IMR-90 (cell line): ENCODE results near the gene WIPF1. TPM values are rescaled to one million over a fixed set of nuclear protein-coding genes. Genes with fewer than 3 reads are reported as not detected.

Experiments
- ATAC-seq: fragments of 200-7000 bp; cut with Tn5 transposase; 2 replicates; pipeline ENCODE4 v1.9.1; 2020; ENCODE audit warnings: low read depth, mild to moderate bottlenecking, moderate library complexity
- BruUV-seq: library from RNA; stranded (reverse); fragments of 400-500 nt; replicated peaks from 2 replicates; lab custom pipeline; 2021; lab: Mats Ljungman, UMichigan
- CTCF ChIA-PET: fragments of 300-600 bp; formaldehyde crosslinking; extraction: SDS; loops from one replicate; lab custom pipeline; 2021; ENCODE audit warnings: antibody characterized with exemption; lab: Yijun Ruan, JAX
- POLR2A ChIA-PET: fragments of 300-600 bp; sonication (Branson Sonifier 250); formaldehyde crosslinking; loops from one replicate; lab custom pipeline; 2022; ENCODE audit warnings: antibody characterized with exemption; ENCODE audit not compliant: unreplicated experiment; lab: Charles Lee
- DNase-seq: peaks from one replicate; pipeline ENCODE4 v3.0.0; 2013
- H2AFZ ChIP-seq: replicated peaks from 2 replicates; pipeline ENCODE3; 2013; ENCODE audit warnings: low read length, mild to moderate bottlenecking; ENCODE audit not compliant: poor library complexity
- H2AK5ac ChIP-seq: 2 replicates; pipeline ENCODE4 v1.6.1; 2013; ENCODE audit warnings: low read depth, low read length, inconsistent platforms
- H2AK9ac ChIP-seq: replicated peaks from 2 replicates; pipeline ENCODE3; 2013; ENCODE audit warnings: mild to moderate bottlenecking, low read depth, low read length, moderate library complexity; ENCODE audit not compliant: poor library complexity
- H2BK120ac ChIP-seq: 2 replicates; pipeline ENCODE4 v1.6.1; 2013; ENCODE audit warnings: low read depth, low read length, inconsistent platforms
- H2BK15ac ChIP-seq: 3 replicates; pipeline ENCODE4 v1.6.1; 2013; ENCODE audit warnings: low read depth, low read length, inconsistent platforms
- H2BK20ac ChIP-seq: 2 replicates; pipeline ENCODE4 v1.6.1; 2013; ENCODE audit warnings: low read depth, mild to moderate bottlenecking, inconsistent platforms, low read length, moderate library complexity
- H2BK5ac ChIP-seq: 2 replicates; pipeline ENCODE4 v1.6.1; 2013; ENCODE audit warnings: mild to moderate bottlenecking, low read depth, low read length, inconsistent platforms; ENCODE audit not compliant: poor library complexity, severe bottlenecking
- H3K14ac ChIP-seq: replicated peaks from 2 replicates; pipeline ENCODE4 v1.6.1; 2013; ENCODE audit warnings: low read depth, low read length, inconsistent platforms
- H3K18ac ChIP-seq: 2 replicates; pipeline ENCODE4 v1.6.1; 2013; ENCODE audit warnings: low read depth, low read length, control low read depth
- H3K23ac ChIP-seq: 2 replicates; pipeline ENCODE4 v1.6.1; 2013; ENCODE audit warnings: low read depth, low read length, inconsistent platforms
- H3K27ac ChIP-seq: 2 replicates; pipeline ENCODE4 v1.5.1; 2013; ENCODE audit warnings: mild to moderate bottlenecking, control low read depth, low read length; ENCODE audit not compliant: insufficient read depth
- H3K27me3 ChIP-seq: 2 replicates; pipeline ENCODE4 v1.6.1; 2013; ENCODE audit warnings: low read length; ENCODE audit not compliant: control insufficient read depth, insufficient read depth
- H3K36me3 ChIP-seq: 2 replicates; pipeline ENCODE4 v1.6.1; 2013; ENCODE audit warnings: low read length, mixed read lengths; ENCODE audit not compliant: control insufficient read depth, insufficient read depth
- H3K4ac ChIP-seq: 2 replicates; pipeline ENCODE4 v1.6.1; 2013; ENCODE audit warnings: low read depth, low read length, inconsistent platforms
- H3K4me1 ChIP-seq: 2 replicates; pipeline ENCODE4 v1.6.1; 2013; ENCODE audit warnings: low read length, mixed read lengths; ENCODE audit not compliant: control insufficient read depth, insufficient read depth
- H3K4me2 ChIP-seq: 2 replicates; pipeline ENCODE4 v1.6.1; 2013; ENCODE audit warnings: low read depth, mild to moderate bottlenecking, control low read depth, low read length, moderate library complexity
- H3K4me3 ChIP-seq: 2 replicates; pipeline ENCODE4 v1.5.1; 2013; ENCODE audit warnings: low read depth, mild to moderate bottlenecking, control low read depth, low read length, moderate library complexity; ENCODE audit not compliant: insufficient read depth
- H3K56ac ChIP-seq: 2 replicates; pipeline ENCODE4 v1.6.1; 2013; ENCODE audit warnings: low read length, inconsistent platforms; ENCODE audit not compliant: insufficient read depth; ENCODE audit errors: extremely low read depth
- H3K79me1 ChIP-seq, 2 experiments: 2 replicates each; pipeline ENCODE4 v1.6.1; 2013; ENCODE audit warnings: low read length in 2 of 2, inconsistent platforms in 1 of 2, low read depth in 1 of 2
- H3K9ac ChIP-seq: 2 replicates; pipeline ENCODE4 v1.6.1; 2013; ENCODE audit warnings: low read depth, low read length, control low read depth
- H3K9me1 ChIP-seq: 2 replicates; pipeline ENCODE4 v1.6.1; 2013; ENCODE audit warnings: low read length, inconsistent platforms; ENCODE audit not compliant: insufficient read depth
- H3K9me3 ChIP-seq: 2 replicates; pipeline ENCODE4 v1.6.1; 2013; ENCODE audit warnings: low read length; ENCODE audit not compliant: control insufficient read depth, insufficient read depth
- H4K20me1 ChIP-seq: 2 replicates; pipeline ENCODE4 v1.6.1; 2013; ENCODE audit warnings: low read length, inconsistent platforms; ENCODE audit not compliant: insufficient read depth
- H4K5ac ChIP-seq: 2 replicates; pipeline ENCODE4 v1.6.1; 2013; ENCODE audit warnings: mild to moderate bottlenecking, low read depth, low read length, control low read depth
- H4K8ac ChIP-seq, 2 experiments: 2 replicates each; pipeline ENCODE4 v1.6.1; 2013; ENCODE audit warnings: low read depth in 2 of 2, low read length in 2 of 2, control low read depth in 1 of 2, inconsistent platforms in 1 of 2
- H4K91ac ChIP-seq: 2 replicates; pipeline ENCODE4 v1.6.1; 2013; ENCODE audit warnings: low read depth, low read length, inconsistent platforms; ENCODE audit not compliant: insufficient read depth
- CEBPB ChIP-seq: IDR thresholded peaks from 2 replicates; pipeline ENCODE4 v1.6.1; 2012; ENCODE audit warnings: low read depth, low read length, improper control_type of control experiment
- CHD1 ChIP-seq: IDR thresholded peaks from 2 replicates; pipeline ENCODE4 v1.6.1; 2012; ENCODE audit warnings: low read depth, low read length, improper control_type of control experiment
- FOS ChIP-seq: fragments of 150-350 bp; IDR thresholded peaks from 2 replicates; pipeline ENCODE4 v1.6.1; 2016; ENCODE audit warnings: low read depth, low read length
- MXI1 ChIP-seq: IDR thresholded peaks from 2 replicates; pipeline ENCODE4 v1.6.1; 2012; ENCODE audit warnings: low read depth, mild to moderate bottlenecking, low read length, moderate library complexity, borderline replicate concordance
- RCOR1 ChIP-seq: IDR thresholded peaks from 2 replicates; pipeline ENCODE4 v1.6.1; 2012; ENCODE audit warnings: mild to moderate bottlenecking, low read length, improper control_type of control experiment; ENCODE audit not compliant: insufficient replicate concordance
- RFX5 ChIP-seq: IDR thresholded peaks from 2 replicates; pipeline ENCODE4 v1.8.0; 2012; ENCODE audit warnings: low read depth, mild to moderate bottlenecking, low read length, moderate library complexity
- SMC3 ChIP-seq: fragments of 150-350 bp; IDR thresholded peaks from 2 replicates; pipeline ENCODE4 v1.6.1; 2016; ENCODE audit warnings: low read depth, mild to moderate bottlenecking, antibody characterized with exemption, low read length, moderate library complexity
- USF2 ChIP-seq: fragments of 150-350 bp; IDR thresholded peaks from 2 replicates; pipeline ENCODE4 v1.6.1; 2017; ENCODE audit warnings: mild to moderate bottlenecking, antibody characterized with exemption, low read length, low read depth
- WGBS, 2 experiments: methylation state at CpG; one replicate each; pipeline versions ENCODE4 v1.1.5 to v1.1.7; 2013; ENCODE audit warnings: missing lambda C conversion rate in 2 of 2; ENCODE audit not compliant: insufficient read length in 1 of 2; ENCODE audit errors: extremely low coverage in 2 of 2; 5-methylcytosine and 5-hydroxymethylcytosine counted together
- dilution Hi-C: fragments of 300-500 bp; cut with HindIII; formaldehyde crosslinking; loops from one replicate; pipeline ENCODE4 v1.14.3; 2018; ENCODE audit warnings: low sequenced_read_pairs; ENCODE audit not compliant: unreplicated experiment
- in situ Hi-C: fragments of 300-500 bp; cut with MboI; formaldehyde crosslinking; loops from 3 replicates; pipeline ENCODE4 v1.14.3; 2019; ENCODE audit warnings: low sequenced_read_pairs, inconsistent platforms, mixed read lengths
- intact Hi-C: fragments of 100-400 bp; cut with micrococcal nuclease; formaldehyde crosslinking; loops from 2 replicates; pipeline ENCODE4 v1.10.0; 2022
- polyA plus RNA-seq, 3 experiments: library from polyadenylated mRNA; depleted of rRNA; stranded (reverse); fragments of >200 nt; gene quantifications; 2 replicates each; pipeline ENCODE4 v1.2.3, GENCODE V29; 2012; ENCODE audit warnings: low replicate concordance in 1 of 3
- total RNA-seq: library from RNA; depleted of rRNA; stranded (reverse); fragments of >200 nt; gene quantifications from 2 replicates; pipeline ENCODE4 v1.2.3, GENCODE V29; 2012

The WIPF1 gene
- total and polyA plus RNA-seq, 2 of the 4 experiments (the other 2 are of a cell fraction), result 2.7 to 13.5 TPM

- Histone ChIP-seq H3K23ac (no peak overlapping the region), H4K20me1 (no peaks in the 10 kb centered on the region; the same call in 1 of the 2 replicates), H4K5ac (no peak overlapping the region), H3K56ac (no peak overlapping the region), H3K4me1 (no peaks in the 10 kb centered on the region; the same call in 1 of the 2 replicates), H3K36me3 (no peaks in the 10 kb centered on the region), H3K14ac (no peak overlapping the region), H3K4ac (no peak overlapping the region), H3K9ac (no peak overlapping the region), H3K18ac (no peak overlapping the region), H4K91ac (no peak overlapping the region), H2AK9ac (no peak overlapping the region), H2AFZ (no peak overlapping the region), H2BK120ac (no peak overlapping the region), H3K9me3 (peaks cover 4% of the 10 kb centered on the region), H3K27ac (no peak overlapping the region), H3K4me3 (no peak overlapping the region), H2BK20ac (no peak overlapping the region), H3K27me3 (no peaks in the 10 kb centered on the region), H4K8ac (no peak overlapping the region), H2BK5ac (no peak overlapping the region), H2AK5ac (no peak overlapping the region), H3K4me2 (no peak overlapping the region), H3K79me1 (peaks cover 10 to 16% of the 10 kb centered on the region in 2 experiments), H3K9me1 (no peaks in the 10 kb centered on the region), H2BK15ac (no peak overlapping the region)
- in situ Hi-C loops (no loop called here), intact Hi-C loops (no loop called here), dilution Hi-C loops (no loop called here)
- CTCF ChIA-PET, result no interaction called here
- ATAC-seq, result no peak
- TF ChIP-seq CHD1, result no peak
- TF ChIP-seq SMC3, result no peak
- TF ChIP-seq USF2, result no peak
- no peak for TF ChIP-seq CEBPB
- no peak for TF ChIP-seq RCOR1
- no peak for TF ChIP-seq MXI1
- TF ChIP-seq RFX5, result no peak
- no peak for TF ChIP-seq FOS
- WGBS, 2 experiments, result no CpG with 5 or more reads among the region's 6 CpGs
- POLR2A ChIA-PET, result no interaction called here
- BruUV-seq, result no TSS peak
- DNase-seq, result no peak
These were observed 45.8 kb upstream of the WIPF1 start for GRCh38 chr2:174643356-174643755.
